Body of pancreas (tissue), 4 donors: Measurements from ENCODE around the gene RPS19BP1. TPM values are rescaled to one million over a fixed set of nuclear protein-coding genes. Genes with fewer than 3 reads are reported as not detected.

Source experiments
- ATAC-seq: fragments of 150-250 bp; one replicate; pipeline ENCODE4 v1.9.1; 2016
- DNase-seq, 4 donors: peaks; one replicate each; pipeline ENCODE4 v3.0.0-alpha.2; 2019
- H3K27ac ChIP-seq, 4 donors: fragments of 200-600 bp; sonication (generic); 1 replicate in 3 of 4; 2 replicates in 1 of 4; pipeline versions ENCODE4 v1.5.1 to v1.6.1; 2016 to 2019; ENCODE audit warnings: mild to moderate bottlenecking in 1 of 4, mixed read lengths in 1 of 4, moderate library complexity in 1 of 4
- H3K27me3 ChIP-seq, 2 donors: fragments of 200-600 bp; sonication (generic); one replicate each; pipeline ENCODE4 v1.6.0; 2016; ENCODE audit warnings: mild to moderate bottlenecking in 1 of 2
- H3K36me3 ChIP-seq, 2 donors: fragments of 200-600 bp; sonication (generic); replicated peaks in 1 of 2; 2 replicates each; pipeline ENCODE4 v1.5.1; 2016; ENCODE audit warnings: low read depth in 2 of 2; ENCODE audit not compliant: insufficient read depth in 1 of 2
- H3K4me1 ChIP-seq: fragments of 200-600 bp; sonication (generic); one replicate; pipeline ENCODE4 v1.6.0; 2016
- H3K4me3 ChIP-seq, 2 donors: fragments of 200-600 bp; sonication (generic); 1 replicate in 1 of 2; 2 replicates in 1 of 2; pipeline ENCODE4 v1.5.1; 2016 to 2019
- H3K9me3 ChIP-seq, 3 donors: fragments of 200-600 bp; sonication (generic); 1 replicate in 2 of 3; 2 replicates in 1 of 3; pipeline ENCODE4 v1.5.1; 2016
- CTCF ChIP-seq, 7 experiments: fragments of 450-650 bp in 4 of 7; fragments of 200-600 bp in 3 of 7; sonication (generic) in 3 of 7; IDR thresholded peaks; one replicate each; pipeline ENCODE4 v1.5.1; 2016 to 2019; ENCODE audit warnings: antibody characterized with exemption in 7 of 7
- POLR2A ChIP-seq, 3 donors: fragments of 450-650 bp; IDR thresholded peaks; one replicate each; pipeline ENCODE4 v1.6.1; 2016; ENCODE audit warnings: antibody characterized with exemption in 3 of 3, mild to moderate bottlenecking in 2 of 3
- WGBS, 2 donors: methylation state at CpG; one replicate each; pipeline ENCODE4 v1.1.5; 2017; 5-methylcytosine and 5-hydroxymethylcytosine counted together
- intact Hi-C: fragments of 100-400 bp; cut with DNase I; formaldehyde crosslinking; loops from one replicate; pipeline ENCODE4 v1.15.1; 2023
- total RNA-seq, 2 donors: library from RNA; depleted of rRNA; stranded (reverse); fragments of >200 nt; gene quantifications; one replicate each; pipeline ENCODE4 v1.1.0, GENCODE V29; 2016

The RPS19BP1 gene
- total RNA-seq, 2 donors from 2014 or later = 87.2 to 141 TPM

- intact Hi-C loops = no loop called here
- DNase-seq = no peak
- ATAC-seq = no peak
- no peaks in the 10 kb centered on the region for H3K4me1 ChIP-seq
- 32% methylated on average over 5 of the region's 5 CpGs for WGBS, 2 donors
- no peak for TF ChIP-seq POLR2A (IDR thresholded peaks at IDR 0.05)
- H3K9me3 ChIP-seq = no peaks in the 10 kb centered on the region
- H3K27me3 ChIP-seq = peaks cover 0 to 4% of the 10 kb centered on the region in 2 donors
- H3K4me3 ChIP-seq = no peak overlapping the region
- H3K36me3 ChIP-seq = no peaks in the 10 kb centered on the region
- H3K27ac ChIP-seq = no peak overlapping the region
Measured at GRCh38 chr22:39546889-39547586, 14.5 kb upstream of the RPS19BP1 start.

GRCh38 chr22:39545386-39546365 lies 13.1 kb upstream of the RPS19BP1 start:
- no peaks in the 10 kb centered on the region for H3K9me3 ChIP-seq
- TF ChIP-seq CTCF (IDR thresholded peaks at IDR 0.05) (no peak), POLR2A (IDR thresholded peaks at IDR 0.05) (no peak)
- no peak overlapping the region for H3K27ac ChIP-seq
- DNase-seq = peak; percentile 52 to 62 (median 58)
- peak; percentile 27 for ATAC-seq
- H3K36me3 ChIP-seq = no peaks in the 10 kb centered on the region
- H3K27me3 ChIP-seq = peaks cover 0 to 4% of the 10 kb centered on the region in 2 donors
- H3K4me3 ChIP-seq = no peak overlapping the region
- 18 to 20% methylated on average over 32 to 39 of the region's 39 CpGs for WGBS, 2 donors
- no peaks in the 10 kb centered on the region for H3K4me1 ChIP-seq
- intact Hi-C loops = no loop called here

GRCh38 chr22:39543095-39543494 lies 10.5 kb upstream of the RPS19BP1 start:
- TF ChIP-seq CTCF (IDR thresholded peaks at IDR 0.05) (peak in 1 of 7 experiments; percentile 6), POLR2A (IDR thresholded peaks at IDR 0.05) (no peak)
- 22% methylated on average over 11 of the region's 11 CpGs for WGBS, 2 donors
- ATAC-seq = no peak
- Histone ChIP-seq H3K9me3 (no peaks in the 10 kb centered on the region), H3K4me3 (no peak overlapping the region), H3K27me3 (peaks cover 0 to 4% of the 10 kb centered on the region in 2 donors), H3K27ac (no peak overlapping the region), H3K4me1 (no peaks in the 10 kb centered on the region), H3K36me3 (no peaks in the 10 kb centered on the region)
- intact Hi-C loops = no loop called here
- no peak for DNase-seq

- H3K27ac ChIP-seq = no peak overlapping the region
- H3K27me3 ChIP-seq = no peaks in the 10 kb centered on the region
- WGBS, 2 donors = 34 to 51% methylated on average over 2 of the region's 2 CpGs
- H3K9me3 ChIP-seq = no peaks in the 10 kb centered on the region
- no peak for DNase-seq
- no peaks in the 10 kb centered on the region for H3K36me3 ChIP-seq
- no peak overlapping the region for H3K4me3 ChIP-seq
- H3K4me1 ChIP-seq = peaks cover 10% of the 10 kb centered on the region
- ATAC-seq = no peak
- intact Hi-C loops = loop anchor here (5.0 kb wide), 1 partner anchor 494 kb away; no protein-coding TSS in a partner anchor
- TF ChIP-seq POLR2A (IDR thresholded peaks at IDR 0.05) (no peak), CTCF (IDR thresholded peaks at IDR 0.05) (no peak)
Measured at GRCh38 chr22:39537975-39538374, 5.4 kb upstream of the RPS19BP1 start.

GRCh38 chr22:39536711-39537110 lies 4.2 kb upstream of the RPS19BP1 start:
- no peak for TF ChIP-seq CTCF (IDR thresholded peaks at IDR 0.05)
- no peak for TF ChIP-seq POLR2A (IDR thresholded peaks at IDR 0.05)
- Histone ChIP-seq H3K27ac (no peak overlapping the region), H3K4me1 (peaks cover 15% of the 10 kb centered on the region), H3K4me3 (no peak overlapping the region), H3K9me3 (no peaks in the 10 kb centered on the region), H3K27me3 (no peaks in the 10 kb centered on the region), H3K36me3 (no peaks in the 10 kb centered on the region)
- ATAC-seq = no peak
- intact Hi-C loops = loop anchor here (5.0 kb wide), 1 partner anchor 496 kb away; no protein-coding TSS in a partner anchor
- WGBS, 2 donors = 45 to 50% methylated on average over 3 to 8 of the region's 8 CpGs
- DNase-seq = no peak
